Measurements from ENCODE around the gene MLPH.

DNA sequence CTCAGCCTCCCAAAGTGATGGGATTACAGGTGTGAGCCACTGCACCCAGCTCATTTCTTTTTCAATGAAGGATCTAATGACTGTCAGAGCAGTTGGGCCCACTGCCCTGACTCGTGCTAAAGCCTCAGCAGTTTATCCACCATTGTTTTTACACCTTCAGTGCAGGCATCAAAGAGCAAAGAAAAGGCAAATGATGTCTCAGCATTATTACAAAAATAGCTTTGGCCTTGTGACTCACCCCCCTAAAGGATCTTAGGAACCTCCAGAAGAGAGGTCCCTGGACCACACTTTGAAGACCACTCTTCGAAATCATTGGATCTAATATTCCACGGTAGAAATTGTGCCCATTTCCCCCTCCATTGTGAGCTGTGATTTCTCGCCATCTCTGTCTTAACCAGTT lies 21.3 kb downstream of the MLPH start:
- TF ChIP-seq JUND (IDR thresholded peaks at IDR 0.05) (no peak), RAD21 (IDR thresholded peaks at IDR 0.05) (no peak), TAF1 (conservative IDR thresholded peaks at IDR 0.05) (no peak), YY1 (IDR thresholded peaks at IDR 0.05) (no peak), RXRA (IDR thresholded peaks at IDR 0.05) (no peak), HNF4A (conservative IDR thresholded peaks at IDR 0.05) (no peak), FOXA2 (IDR thresholded peaks at IDR 0.05) (no peak), GABPA (IDR thresholded peaks at IDR 0.05 in 1 of 2, conservative IDR thresholded peaks at IDR 0.05 in 1 of 2) (no peak)
- TF ChIP-seq, protein P1, sequence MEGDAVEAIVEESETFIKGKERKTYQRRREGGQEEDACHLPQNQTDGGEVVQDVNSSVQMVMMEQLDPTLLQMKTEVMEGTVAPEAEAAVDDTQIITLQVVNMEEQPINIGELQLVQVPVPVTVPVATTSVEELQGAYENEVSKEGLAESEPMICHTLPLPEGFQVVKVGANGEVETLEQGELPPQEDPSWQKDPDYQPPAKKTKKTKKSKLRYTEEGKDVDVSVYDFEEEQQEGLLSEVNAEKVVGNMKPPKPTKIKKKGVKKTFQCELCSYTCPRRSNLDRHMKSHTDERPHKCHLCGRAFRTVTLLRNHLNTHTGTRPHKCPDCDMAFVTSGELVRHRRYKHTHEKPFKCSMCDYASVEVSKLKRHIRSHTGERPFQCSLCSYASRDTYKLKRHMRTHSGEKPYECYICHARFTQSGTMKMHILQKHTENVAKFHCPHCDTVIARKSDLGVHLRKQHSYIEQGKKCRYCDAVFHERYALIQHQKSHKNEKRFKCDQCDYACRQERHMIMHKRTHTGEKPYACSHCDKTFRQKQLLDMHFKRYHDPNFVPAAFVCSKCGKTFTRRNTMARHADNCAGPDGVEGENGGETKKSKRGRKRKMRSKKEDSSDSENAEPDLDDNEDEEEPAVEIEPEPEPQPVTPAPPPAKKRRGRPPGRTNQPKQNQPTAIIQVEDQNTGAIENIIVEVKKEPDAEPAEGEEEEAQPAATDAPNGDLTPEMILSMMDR (IDR thresholded peaks at IDR 0.05; ENCODE audit: low read depth, low read length, missing input control), result no peak
- TF ChIP-seq, protein P2, sequence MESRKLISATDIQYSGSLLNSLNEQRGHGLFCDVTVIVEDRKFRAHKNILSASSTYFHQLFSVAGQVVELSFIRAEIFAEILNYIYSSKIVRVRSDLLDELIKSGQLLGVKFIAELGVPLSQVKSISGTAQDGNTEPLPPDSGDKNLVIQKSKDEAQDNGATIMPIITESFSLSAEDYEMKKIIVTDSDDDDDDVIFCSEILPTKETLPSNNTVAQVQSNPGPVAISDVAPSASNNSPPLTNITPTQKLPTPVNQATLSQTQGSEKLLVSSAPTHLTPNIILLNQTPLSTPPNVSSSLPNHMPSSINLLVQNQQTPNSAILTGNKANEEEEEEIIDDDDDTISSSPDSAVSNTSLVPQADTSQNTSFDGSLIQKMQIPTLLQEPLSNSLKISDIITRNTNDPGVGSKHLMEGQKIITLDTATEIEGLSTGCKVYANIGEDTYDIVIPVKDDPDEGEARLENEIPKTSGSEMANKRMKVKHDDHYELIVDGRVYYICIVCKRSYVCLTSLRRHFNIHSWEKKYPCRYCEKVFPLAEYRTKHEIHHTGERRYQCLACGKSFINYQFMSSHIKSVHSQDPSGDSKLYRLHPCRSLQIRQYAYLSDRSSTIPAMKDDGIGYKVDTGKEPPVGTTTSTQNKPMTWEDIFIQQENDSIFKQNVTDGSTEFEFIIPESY (IDR thresholded peaks at IDR 0.05), result no peak
- TF ChIP-seq, protein P3, sequence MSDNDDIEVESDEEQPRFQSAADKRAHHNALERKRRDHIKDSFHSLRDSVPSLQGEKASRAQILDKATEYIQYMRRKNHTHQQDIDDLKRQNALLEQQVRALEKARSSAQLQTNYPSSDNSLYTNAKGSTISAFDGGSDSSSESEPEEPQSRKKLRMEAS (IDR thresholded peaks at IDR 0.05), result no peak
- TF ChIP-seq, protein P4, sequence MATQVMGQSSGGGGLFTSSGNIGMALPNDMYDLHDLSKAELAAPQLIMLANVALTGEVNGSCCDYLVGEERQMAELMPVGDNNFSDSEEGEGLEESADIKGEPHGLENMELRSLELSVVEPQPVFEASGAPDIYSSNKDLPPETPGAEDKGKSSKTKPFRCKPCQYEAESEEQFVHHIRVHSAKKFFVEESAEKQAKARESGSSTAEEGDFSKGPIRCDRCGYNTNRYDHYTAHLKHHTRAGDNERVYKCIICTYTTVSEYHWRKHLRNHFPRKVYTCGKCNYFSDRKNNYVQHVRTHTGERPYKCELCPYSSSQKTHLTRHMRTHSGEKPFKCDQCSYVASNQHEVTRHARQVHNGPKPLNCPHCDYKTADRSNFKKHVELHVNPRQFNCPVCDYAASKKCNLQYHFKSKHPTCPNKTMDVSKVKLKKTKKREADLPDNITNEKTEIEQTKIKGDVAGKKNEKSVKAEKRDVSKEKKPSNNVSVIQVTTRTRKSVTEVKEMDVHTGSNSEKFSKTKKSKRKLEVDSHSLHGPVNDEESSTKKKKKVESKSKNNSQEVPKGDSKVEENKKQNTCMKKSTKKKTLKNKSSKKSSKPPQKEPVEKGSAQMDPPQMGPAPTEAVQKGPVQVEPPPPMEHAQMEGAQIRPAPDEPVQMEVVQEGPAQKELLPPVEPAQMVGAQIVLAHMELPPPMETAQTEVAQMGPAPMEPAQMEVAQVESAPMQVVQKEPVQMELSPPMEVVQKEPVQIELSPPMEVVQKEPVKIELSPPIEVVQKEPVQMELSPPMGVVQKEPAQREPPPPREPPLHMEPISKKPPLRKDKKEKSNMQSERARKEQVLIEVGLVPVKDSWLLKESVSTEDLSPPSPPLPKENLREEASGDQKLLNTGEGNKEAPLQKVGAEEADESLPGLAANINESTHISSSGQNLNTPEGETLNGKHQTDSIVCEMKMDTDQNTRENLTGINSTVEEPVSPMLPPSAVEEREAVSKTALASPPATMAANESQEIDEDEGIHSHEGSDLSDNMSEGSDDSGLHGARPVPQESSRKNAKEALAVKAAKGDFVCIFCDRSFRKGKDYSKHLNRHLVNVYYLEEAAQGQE (IDR thresholded peaks at IDR 0.05), result no peak
